GM19351 (cell line): ENCODE data around the gene VWF.
"Not testable (repeated sequence)": the region's sequence is repeated elsewhere in the genome, so short reads cannot be mapped to it uniquely, and the experiment has no call there.

Experiments used
- ATAC-seq: cut with Tn5 transposase; IDR thresholded peaks from one replicate; pipeline ENCODE4 v1.9.1; 2021; ENCODE audit warnings: mild to moderate bottlenecking, moderate library complexity; ENCODE audit not compliant: unreplicated experiment

Gene VWF

DNA sequence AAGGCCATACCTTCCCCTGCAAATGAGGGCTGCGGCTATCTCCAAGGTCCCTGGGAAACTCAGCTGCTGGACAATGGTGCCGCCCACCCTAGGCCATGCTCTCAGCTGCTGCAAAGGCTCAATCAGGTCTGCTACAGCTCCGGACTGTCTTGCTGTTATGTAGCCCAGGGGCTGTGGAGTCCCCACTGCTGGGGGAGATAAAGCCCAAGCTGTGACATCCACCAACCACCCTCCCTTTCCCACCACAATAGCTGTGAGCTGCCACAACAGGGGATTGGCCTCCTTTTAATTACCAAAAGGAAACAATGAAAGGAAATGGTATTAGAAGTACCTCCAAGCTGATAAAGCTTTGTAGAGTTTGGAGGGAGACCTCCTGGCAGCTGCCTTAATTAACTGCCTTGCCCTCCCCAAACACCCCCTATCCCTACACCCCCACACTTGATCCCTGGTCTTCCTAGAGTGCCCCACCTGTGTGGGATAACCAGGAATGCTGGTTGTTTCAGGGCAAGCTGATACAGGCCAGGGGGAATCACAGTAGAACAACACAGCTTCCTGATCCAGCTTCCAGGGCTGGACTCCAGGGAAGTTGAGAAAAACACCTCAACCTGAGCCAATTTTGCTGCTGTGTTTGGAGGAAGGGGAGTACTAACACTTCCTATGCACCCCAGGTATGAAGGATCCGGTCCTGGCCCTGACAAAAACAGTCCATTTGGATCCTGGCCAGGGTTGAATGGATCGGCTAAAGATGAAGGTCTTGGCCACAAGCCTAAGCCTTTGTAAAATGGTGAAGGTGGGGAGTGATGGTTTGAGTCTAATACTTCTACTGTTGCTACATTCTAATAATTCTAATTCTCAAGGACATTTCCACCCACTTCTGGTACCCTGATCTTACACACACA, at the start of gene VWF:
VWF (minus strand) TSS at position 260 of the 899 bp plus-strand sequence. CDS start 1,474 bp downstream, outside the sequence.
- ATAC-seq = no peak

DNA sequence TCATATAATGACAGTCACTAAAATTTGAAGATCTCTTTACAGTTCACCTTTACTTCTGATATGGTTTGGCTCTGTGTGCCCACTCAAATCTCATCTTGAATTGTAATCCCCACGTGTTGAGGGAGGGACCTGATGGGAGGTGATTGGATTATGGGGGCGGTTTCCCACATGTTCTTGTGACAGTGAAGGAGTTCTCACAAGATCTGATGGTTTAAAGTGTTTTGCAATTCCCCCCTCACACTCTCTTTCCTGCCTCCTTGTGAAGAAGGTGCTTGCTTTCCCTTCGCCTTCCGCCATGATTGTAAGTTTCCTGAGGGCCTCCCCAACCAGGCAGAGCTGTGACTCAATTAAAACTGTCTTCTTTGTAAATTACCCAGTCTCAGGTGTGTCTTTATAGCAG, 48.4 kb upstream of the VWF start:
- ATAC-seq = no peak

DNA sequence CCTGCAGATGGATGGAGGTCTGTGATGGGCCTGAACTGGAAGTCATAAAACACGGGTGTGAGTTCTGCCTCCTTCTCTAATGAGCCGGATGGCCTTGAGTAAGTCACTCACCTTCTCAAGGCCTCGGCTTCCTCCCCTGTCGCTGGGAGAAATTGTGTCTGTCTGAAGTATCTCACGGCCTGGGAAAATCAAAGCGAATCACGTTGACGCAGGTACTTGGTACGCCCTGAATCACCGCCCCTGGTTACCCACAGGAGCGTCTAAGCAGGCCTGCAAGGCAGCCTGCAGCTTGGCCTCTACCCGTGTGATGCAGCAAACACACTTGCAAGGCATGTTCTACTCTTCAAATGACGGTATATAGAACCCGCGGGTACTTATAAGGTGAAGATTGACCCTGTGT, 47.6 kb upstream of the VWF start:
- ATAC-seq = no peak

- ATAC-seq = no peak
Measured at GRCh38 chr12:6171409-6172015, 47.0 kb upstream of the VWF start.

GRCh38 chr12:6167327-6168280, 43.1 kb upstream of the VWF start:
- peak; percentile 85 for ATAC-seq

GRCh38 chr12:6166808-6167207, 42.3 kb upstream of the VWF start:
- no peak for ATAC-seq

- ATAC-seq = no peak
Measured at GRCh38 chr12:6165395-6165794, 40.9 kb upstream of the VWF start.

GRCh38 chr12:6163416-6164060, 39.1 kb upstream of the VWF start:
- ATAC-seq = no peak

- no peak for ATAC-seq
Measured at GRCh38 chr12:6161124-6161882, 36.8 kb upstream of the VWF start.

GRCh38 chr12:6160049-6160649, 35.7 kb upstream of the VWF start:
- not testable (repeated sequence) for ATAC-seq

GRCh38 chr12:6159166-6160011, 34.9 kb upstream of the VWF start:
- not testable (repeated sequence) for ATAC-seq

- ATAC-seq = no peak
Measured at GRCh38 chr12:6158749-6159148, 34.3 kb upstream of the VWF start.

GRCh38 chr12:6158255-6158654, 33.8 kb upstream of the VWF start:
- no peak for ATAC-seq

- no peak for ATAC-seq
Measured at GRCh38 chr12:6157482-6157881, 33.0 kb upstream of the VWF start.

- no peak for ATAC-seq
Measured at GRCh38 chr12:6154730-6155459, 30.4 kb upstream of the VWF start.

GRCh38 chr12:6148722-6149121, 24.3 kb upstream of the VWF start:
- ATAC-seq = not testable (repeated sequence)

GRCh38 chr12:6148061-6148460, 23.6 kb upstream of the VWF start:
- ATAC-seq = no peak

DNA sequence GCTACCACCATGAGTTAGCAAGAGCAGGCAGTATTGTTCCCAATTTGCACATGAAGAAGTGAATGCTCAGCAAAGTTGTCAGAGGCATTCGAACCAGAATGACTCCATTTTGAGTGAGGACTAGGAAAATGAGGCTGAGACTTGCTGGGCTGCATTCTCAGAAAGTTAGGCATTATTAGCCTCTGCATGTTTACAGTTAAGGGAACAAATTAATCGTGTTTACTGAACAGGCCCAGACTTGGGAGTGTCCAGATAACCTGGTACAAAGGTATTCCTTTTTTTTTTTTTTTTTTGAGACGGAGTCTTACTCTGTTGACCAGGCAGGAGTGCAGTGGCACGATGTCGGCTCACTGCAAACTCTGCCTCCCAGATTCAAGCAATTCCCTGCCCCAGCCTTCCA, 22.5 kb upstream of the VWF start:
- no peak for ATAC-seq
